ENCODE results near the gene PGPEP1.
"Not testable (repeated sequence)": the region's sequence is repeated elsewhere in the genome, so short reads cannot be mapped to it uniquely, and the experiment has no call there.

PGPEP1 gene

GRCh38 chr19:18377026-18377425, 36.6 kb downstream of the PGPEP1 start:
- Histone ChIP-seq H3K4me1 (ENCODE audit: insufficient read depth, low read length) (peaks cover 15% of the 10 kb centered on the region; the same call in 1 of the 2 replicates), H3K27me3 (ENCODE audit: insufficient read depth, low read length) (no peaks in the 10 kb centered on the region), H3K27ac (ENCODE audit: low read length) (no peak overlapping the region), H3K9me3 (ENCODE audit: insufficient read depth, low read depth, low read length) (no peaks in the 10 kb centered on the region), H3K4me3 (ENCODE audit: low read length) (no peak overlapping the region), H3K36me3 (ENCODE audit: insufficient read depth, low read depth, low read length) (no peaks in the 10 kb centered on the region), H3K9ac (ENCODE audit: low read depth, low read length) (no peak overlapping the region)

GRCh38 chr19:18379803-18380747, 39.7 kb downstream of the PGPEP1 start:
- Histone ChIP-seq H3K36me3 (ENCODE audit: insufficient read depth, low read depth, low read length) (no peaks in the 10 kb centered on the region), H3K4me1 (ENCODE audit: insufficient read depth, low read length) (0 out of 2 replicates have a peak, but pooled peaks cover under 1% of the 10 kb centered on the region), H3K27me3 (ENCODE audit: insufficient read depth, low read length) (no peaks in the 10 kb centered on the region), H3K9me3 (ENCODE audit: insufficient read depth, low read depth, low read length) (no peaks in the 10 kb centered on the region), H3K9ac (ENCODE audit: low read depth, low read length) (0 out of 2 replicates have a peak overlapping the region, but pooled peaks have one; percentile 10), H3K27ac (ENCODE audit: low read length) (no peak overlapping the region), H3K4me3 (ENCODE audit: low read length) (no peak overlapping the region)

GRCh38 chr19:18380843-18381242, 40.4 kb downstream of the PGPEP1 start:
- Histone ChIP-seq H3K9me3 (ENCODE audit: insufficient read depth, low read depth, low read length) (no peaks in the 10 kb centered on the region), H3K9ac (ENCODE audit: low read depth, low read length) (no peak overlapping the region), H3K27ac (ENCODE audit: low read length) (no peak overlapping the region), H3K36me3 (ENCODE audit: insufficient read depth, low read depth, low read length) (no peaks in the 10 kb centered on the region), H3K4me3 (ENCODE audit: low read length) (no peak overlapping the region), H3K4me1 (ENCODE audit: insufficient read depth, low read length) (no peaks in the 10 kb centered on the region), H3K27me3 (ENCODE audit: insufficient read depth, low read length) (no peaks in the 10 kb centered on the region)

- not testable (repeated sequence) for H3K27ac ChIP-seq (ENCODE audit: low read length); H3K4me1 ChIP-seq (ENCODE audit: insufficient read depth, low read length); H3K36me3 ChIP-seq (ENCODE audit: insufficient read depth, low read depth, low read length)
Measured at GRCh38 chr19:18383622-18384021, 43.2 kb downstream of the PGPEP1 start.

GRCh38 chr19:18384775-18385174, 44.4 kb downstream of the PGPEP1 start:
- H3K9ac ChIP-seq (ENCODE audit: low read depth, low read length) = no peak overlapping the region
- no peaks in the 10 kb centered on the region for H3K9me3 ChIP-seq (ENCODE audit: insufficient read depth, low read depth, low read length)
- H3K36me3 ChIP-seq (ENCODE audit: insufficient read depth, low read depth, low read length) = no peaks in the 10 kb centered on the region
- no peak overlapping the region for H3K27ac ChIP-seq (ENCODE audit: low read length)
- no peak overlapping the region for H3K4me3 ChIP-seq (ENCODE audit: low read length)
- H3K4me1 ChIP-seq (ENCODE audit: insufficient read depth, low read length) = no peaks in the 10 kb centered on the region
- H3K27me3 ChIP-seq (ENCODE audit: insufficient read depth, low read length) = peaks cover 34% of the 10 kb centered on the region

More at GRCh38 chr19:18383622-18384021, 43.2 kb downstream of the PGPEP1 start:
- H3K4me3 ChIP-seq (ENCODE audit: low read length); H3K9ac ChIP-seq (ENCODE audit: low read depth, low read length); H3K9me3 ChIP-seq (ENCODE audit: insufficient read depth, low read depth, low read length): not testable (repeated sequence)
- peaks cover 23% of the 10 kb centered on the region for H3K27me3 ChIP-seq (ENCODE audit: insufficient read depth, low read length)

- H3K9me3 ChIP-seq (ENCODE audit: insufficient read depth, low read depth, low read length) = no peaks in the 10 kb centered on the region
- no peaks in the 10 kb centered on the region for H3K36me3 ChIP-seq (ENCODE audit: insufficient read depth, low read depth, low read length)
- H3K4me1 ChIP-seq (ENCODE audit: insufficient read depth, low read length) = no peaks in the 10 kb centered on the region
- no peak overlapping the region for H3K27ac ChIP-seq (ENCODE audit: low read length)
- no peak overlapping the region for H3K4me3 ChIP-seq (ENCODE audit: low read length)
- H3K27me3 ChIP-seq (ENCODE audit: insufficient read depth, low read length) = peaks cover 34% of the 10 kb centered on the region
- no peak overlapping the region for H3K9ac ChIP-seq (ENCODE audit: low read depth, low read length)
Measured at GRCh38 chr19:18385359-18385674, 44.9 kb downstream of the PGPEP1 start.

GRCh38 chr19:18385675-18386542, 45.5 kb downstream of the PGPEP1 start, which contains the start of gene GDF15:
GDF15 (plus strand) TSS chr19:18386158; CDS start chr19:18386190, 32 bp downstream.
- Histone ChIP-seq H3K27ac (ENCODE audit: low read length) (no peak within 1 kb of the TSS), H3K4me3 (ENCODE audit: low read length) (peak within 1 kb of the TSS; percentile 40; the same call in 1 of the 2 replicates), H3K36me3 (ENCODE audit: insufficient read depth, low read depth, low read length) (no peaks in the 10 kb centered on the region), H3K27me3 (ENCODE audit: insufficient read depth, low read length) (peaks cover 34% of the 10 kb centered on the region), H3K9me3 (ENCODE audit: insufficient read depth, low read depth, low read length) (no peaks in the 10 kb centered on the region), H3K9ac (ENCODE audit: low read depth, low read length) (peak within 1 kb of the TSS; percentile 21; the same call in 1 of the 2 replicates), H3K4me1 (ENCODE audit: insufficient read depth, low read length) (no peaks in the 10 kb centered on the region)

- Histone ChIP-seq H3K27ac (ENCODE audit: low read length) (no peak overlapping the region), H3K27me3 (ENCODE audit: insufficient read depth, low read length) (peaks cover 34% of the 10 kb centered on the region), H3K36me3 (ENCODE audit: insufficient read depth, low read depth, low read length) (no peaks in the 10 kb centered on the region), H3K4me1 (ENCODE audit: insufficient read depth, low read length) (no peaks in the 10 kb centered on the region), H3K9me3 (ENCODE audit: insufficient read depth, low read depth, low read length) (no peaks in the 10 kb centered on the region), H3K4me3 (ENCODE audit: low read length) (peak overlapping the region; percentile 40; the same call in 1 of the 2 replicates), H3K9ac (ENCODE audit: low read depth, low read length) (peak overlapping the region; percentile 21; the same call in 1 of the 2 replicates)
Measured at GRCh38 chr19:18386543-18387271, 46.3 kb downstream of the PGPEP1 start.

- H3K9ac ChIP-seq (ENCODE audit: low read depth, low read length) = no peak overlapping the region
- peaks cover 34% of the 10 kb centered on the region for H3K27me3 ChIP-seq (ENCODE audit: insufficient read depth, low read length)
- no peaks in the 10 kb centered on the region for H3K36me3 ChIP-seq (ENCODE audit: insufficient read depth, low read depth, low read length)
- H3K4me1 ChIP-seq (ENCODE audit: insufficient read depth, low read length) = no peaks in the 10 kb centered on the region
- no peaks in the 10 kb centered on the region for H3K9me3 ChIP-seq (ENCODE audit: insufficient read depth, low read depth, low read length)
- no peak overlapping the region for H3K27ac ChIP-seq (ENCODE audit: low read length)
- H3K4me3 ChIP-seq (ENCODE audit: low read length) = peak overlapping the region; percentile 38; the same call in 1 of the 2 replicates
Measured at GRCh38 chr19:18388100-18388959, 47.9 kb downstream of the PGPEP1 start.

- H3K9me3 ChIP-seq (ENCODE audit: insufficient read depth, low read depth, low read length) = no peaks in the 10 kb centered on the region
- H3K27ac ChIP-seq (ENCODE audit: low read length) = no peak overlapping the region
- H3K9ac ChIP-seq (ENCODE audit: low read depth, low read length) = no peak overlapping the region
- H3K36me3 ChIP-seq (ENCODE audit: insufficient read depth, low read depth, low read length) = no peaks in the 10 kb centered on the region
- H3K27me3 ChIP-seq (ENCODE audit: insufficient read depth, low read length) = peaks cover 34% of the 10 kb centered on the region
- no peaks in the 10 kb centered on the region for H3K4me1 ChIP-seq (ENCODE audit: insufficient read depth, low read length)
- no peak overlapping the region for H3K4me3 ChIP-seq (ENCODE audit: low read length)
Measured at GRCh38 chr19:18388960-18389725, 48.7 kb downstream of the PGPEP1 start.

Measured in iPS-20b (cell line).